GM12874 (cell line): ENCODE measurements around the gene TRIP4.

ENCODE experiments used
- TF ChIP-seq, protein P1 (sequence below): IDR thresholded peaks from 2 replicates; pipeline ENCODE4 v1.5.1; 2011; ENCODE audit warnings: low read depth, mild to moderate bottlenecking, control low read depth, low read length, moderate library complexity; ENCODE audit not compliant: insufficient read depth

TRIP4 gene

DNA sequence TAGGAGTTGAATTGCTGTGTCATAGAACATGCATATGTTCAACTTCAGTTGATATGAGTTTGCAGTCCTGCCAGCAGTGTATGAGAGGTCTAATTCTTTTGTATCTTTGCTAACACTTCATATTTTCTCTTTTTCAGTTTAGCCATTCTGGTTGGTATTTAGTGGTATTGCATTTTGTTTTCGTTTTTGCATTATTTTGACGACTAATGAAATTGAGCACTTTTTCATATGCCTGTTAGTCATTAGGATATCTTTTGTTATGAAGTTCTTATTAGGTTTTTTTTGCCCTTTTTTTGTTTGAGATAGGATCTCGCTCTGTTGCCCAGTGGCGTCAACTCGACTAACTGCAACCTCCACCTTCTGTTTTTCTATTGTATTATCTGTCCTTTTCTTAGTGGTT is 9.2 kb downstream of the TRIP4 start:
- TF ChIP-seq, protein P1, sequence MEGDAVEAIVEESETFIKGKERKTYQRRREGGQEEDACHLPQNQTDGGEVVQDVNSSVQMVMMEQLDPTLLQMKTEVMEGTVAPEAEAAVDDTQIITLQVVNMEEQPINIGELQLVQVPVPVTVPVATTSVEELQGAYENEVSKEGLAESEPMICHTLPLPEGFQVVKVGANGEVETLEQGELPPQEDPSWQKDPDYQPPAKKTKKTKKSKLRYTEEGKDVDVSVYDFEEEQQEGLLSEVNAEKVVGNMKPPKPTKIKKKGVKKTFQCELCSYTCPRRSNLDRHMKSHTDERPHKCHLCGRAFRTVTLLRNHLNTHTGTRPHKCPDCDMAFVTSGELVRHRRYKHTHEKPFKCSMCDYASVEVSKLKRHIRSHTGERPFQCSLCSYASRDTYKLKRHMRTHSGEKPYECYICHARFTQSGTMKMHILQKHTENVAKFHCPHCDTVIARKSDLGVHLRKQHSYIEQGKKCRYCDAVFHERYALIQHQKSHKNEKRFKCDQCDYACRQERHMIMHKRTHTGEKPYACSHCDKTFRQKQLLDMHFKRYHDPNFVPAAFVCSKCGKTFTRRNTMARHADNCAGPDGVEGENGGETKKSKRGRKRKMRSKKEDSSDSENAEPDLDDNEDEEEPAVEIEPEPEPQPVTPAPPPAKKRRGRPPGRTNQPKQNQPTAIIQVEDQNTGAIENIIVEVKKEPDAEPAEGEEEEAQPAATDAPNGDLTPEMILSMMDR = no peak

GRCh38 chr15:64398575-64398974 is 10.9 kb downstream of the TRIP4 start:
- TF ChIP-seq, protein P1 = no peak

DNA sequence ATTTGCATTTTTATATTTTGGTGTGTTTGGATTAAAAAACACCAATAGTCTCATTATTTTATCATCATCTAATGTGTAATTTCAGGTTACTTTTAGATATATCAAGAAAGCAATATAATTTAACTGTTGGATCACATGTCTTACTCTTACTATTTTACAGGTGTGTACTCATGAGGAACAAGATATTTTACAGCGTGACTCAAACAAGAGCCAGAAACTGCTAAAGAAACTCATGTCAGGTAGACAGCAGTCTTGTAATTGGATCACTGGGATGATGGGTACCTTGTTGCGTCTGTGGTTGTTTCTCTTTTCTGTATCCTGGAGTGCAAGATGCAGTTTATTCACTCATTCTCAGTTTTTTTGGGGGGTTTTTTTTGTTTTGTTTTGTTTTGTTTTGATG is 12.9 kb downstream of the TRIP4 start:
- TF ChIP-seq, protein P1 = no peak

- TF ChIP-seq, protein P1 = no peak
Observed at GRCh38 chr15:64412216-64412615, 24.6 kb downstream of the TRIP4 start.

DNA sequence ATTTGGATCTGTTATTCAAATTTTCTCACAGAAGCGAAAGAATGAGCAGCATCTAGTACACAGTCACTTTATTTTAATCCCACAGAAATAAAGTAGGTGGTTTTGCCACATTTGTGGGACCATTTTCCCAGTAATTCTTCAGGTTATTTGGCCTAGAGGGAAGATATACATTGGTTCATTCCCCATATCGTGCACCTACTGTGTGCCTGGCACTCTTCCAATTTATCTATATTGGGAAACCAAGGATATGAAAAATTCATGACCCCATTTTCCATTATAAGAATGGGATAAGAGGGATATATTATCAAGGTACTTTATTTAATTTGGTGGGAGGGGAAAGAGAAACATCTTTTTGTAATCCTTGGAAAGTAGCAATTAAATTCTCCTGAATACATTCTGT is 35.1 kb downstream of the TRIP4 start:
- TF ChIP-seq, protein P1 = no peak

- TF ChIP-seq, protein P1 = no peak
Observed at GRCh38 chr15:64423970-64424369, 36.3 kb downstream of the TRIP4 start.

GRCh38 chr15:64425221-64425620 is 37.6 kb downstream of the TRIP4 start:
- TF ChIP-seq, protein P1 = no peak
